ENCODE measurements around the gene NPAS2.
A peak's percentile ranks its signal among the peaks of the same experiment; 100 is the strongest.

NPAS2 gene

GRCh38 chr2:100997509-100998234 lies 177.7 kb downstream of the NPAS2 start:
- DNase-seq: no peak

GRCh38 chr2:100998235-100998573 lies 178.3 kb downstream of the NPAS2 start:
- no peak for DNase-seq

- DNase-seq: no peak
These were observed 180.1 kb downstream of the NPAS2 start for GRCh38 chr2:100999995-101000394.

GRCh38 chr2:101001691-101002561 lies 182.0 kb downstream of the NPAS2 start, which contains the start of gene RPL31:
TSS of gene RPL31 (plus strand) at chr2:101002289. CDS start at chr2:101002702, 413 bp downstream.
- peak; percentile 94 for DNase-seq

- no peak for DNase-seq
These were observed 182.8 kb downstream of the NPAS2 start for GRCh38 chr2:101002562-101003277.

- DNase-seq: no peak
These were observed 183.4 kb downstream of the NPAS2 start for GRCh38 chr2:101003278-101003775.

- no peak for DNase-seq
These were observed 184.8 kb downstream of the NPAS2 start for GRCh38 chr2:101004620-101005325.

GRCh38 chr2:101006065-101006715 lies 186.3 kb downstream of the NPAS2 start:
- no peak for DNase-seq

GRCh38 chr2:101007415-101008345 lies 187.7 kb downstream of the NPAS2 start:
- DNase-seq: no peak

GRCh38 chr2:101011152-101011551 lies 191.2 kb downstream of the NPAS2 start:
- no peak for DNase-seq

- DNase-seq: no peak
These were observed 192.2 kb downstream of the NPAS2 start for GRCh38 chr2:101012054-101012705.

GRCh38 chr2:101012706-101013181 lies 192.8 kb downstream of the NPAS2 start:
- peak; percentile 9 for DNase-seq

- DNase-seq: no peak
These were observed 194.4 kb downstream of the NPAS2 start for GRCh38 chr2:101014264-101014857.

- DNase-seq: no peak
These were observed 197.4 kb downstream of the NPAS2 start for GRCh38 chr2:101017371-101017770.

- DNase-seq: no peak
These were observed 199.0 kb downstream of the NPAS2 start for GRCh38 chr2:101018934-101019333.

- no peak for DNase-seq
These were observed 202.3 kb downstream of the NPAS2 start for GRCh38 chr2:101022221-101022620.

- DNase-seq: no peak
These were observed 203.6 kb downstream of the NPAS2 start for GRCh38 chr2:101023327-101024107.

- DNase-seq: no peak
These were observed 205.6 kb downstream of the NPAS2 start for GRCh38 chr2:101025561-101025960.

GRCh38 chr2:101026253-101026701 lies 206.3 kb downstream of the NPAS2 start:
- no peak for DNase-seq
